GM06990 (cell line): ENCODE data around the gene ADH6.
"Not testable (repeated sequence)": the region's sequence is repeated elsewhere in the genome, so short reads cannot be mapped to it uniquely, and the experiment has no call there.

Experiments
- DNase-seq: peaks from one replicate; pipeline ENCODE4 v3.0.0-alpha.2; 2011; ENCODE audit not compliant: insufficient read length; ENCODE audit errors: extremely low read depth
- H3K27me3 ChIP-seq: replicated peaks from 2 replicates; pipeline ENCODE4 v1.6.0; 2011; ENCODE audit warnings: low read length; ENCODE audit not compliant: control insufficient read depth, insufficient read depth
- H3K36me3 ChIP-seq: 2 replicates; pipeline ENCODE4 v1.5.1; 2011; ENCODE audit warnings: low read length; ENCODE audit not compliant: control insufficient read depth, insufficient read depth
- H3K4me3 ChIP-seq: replicated peaks from 2 replicates; pipeline ENCODE4 v1.5.1; 2011; ENCODE audit warnings: low read depth, mild to moderate bottlenecking, control low read depth, low read length
- TF ChIP-seq, protein P1 (sequence below): IDR thresholded peaks from 2 replicates; pipeline ENCODE4 v1.5.1; 2011; ENCODE audit warnings: low read length, control low read depth, mild to moderate bottlenecking, inconsistent platforms; ENCODE audit not compliant: insufficient read depth, poor library complexity, severe bottlenecking

Gene ADH6

DNA sequence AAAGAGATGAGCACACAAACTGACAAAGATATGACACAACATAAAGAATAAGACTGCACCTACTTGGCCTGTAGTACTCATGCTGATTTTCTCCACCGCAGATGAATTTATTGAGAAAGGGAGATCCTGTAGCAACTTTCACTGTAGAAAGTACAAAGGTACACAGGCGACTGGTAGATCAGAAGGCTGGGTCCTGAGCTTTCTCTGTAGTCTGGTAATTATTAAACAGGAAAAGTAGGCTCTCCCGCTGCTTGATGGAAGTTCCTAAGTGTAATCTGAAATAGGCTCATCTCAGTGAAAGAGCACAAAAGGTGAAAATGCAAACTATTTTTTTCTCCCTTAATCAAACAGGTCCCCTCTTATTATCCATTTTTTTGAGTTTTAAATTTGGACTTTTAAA lies at the start of gene ADH6:
Gene ADH6 (minus strand): TSS at position 175 of the 400 bp plus-strand sequence. CDS start 94 bp downstream, at position 81.
- DNase-seq, result no peak
- TF ChIP-seq, protein P1, sequence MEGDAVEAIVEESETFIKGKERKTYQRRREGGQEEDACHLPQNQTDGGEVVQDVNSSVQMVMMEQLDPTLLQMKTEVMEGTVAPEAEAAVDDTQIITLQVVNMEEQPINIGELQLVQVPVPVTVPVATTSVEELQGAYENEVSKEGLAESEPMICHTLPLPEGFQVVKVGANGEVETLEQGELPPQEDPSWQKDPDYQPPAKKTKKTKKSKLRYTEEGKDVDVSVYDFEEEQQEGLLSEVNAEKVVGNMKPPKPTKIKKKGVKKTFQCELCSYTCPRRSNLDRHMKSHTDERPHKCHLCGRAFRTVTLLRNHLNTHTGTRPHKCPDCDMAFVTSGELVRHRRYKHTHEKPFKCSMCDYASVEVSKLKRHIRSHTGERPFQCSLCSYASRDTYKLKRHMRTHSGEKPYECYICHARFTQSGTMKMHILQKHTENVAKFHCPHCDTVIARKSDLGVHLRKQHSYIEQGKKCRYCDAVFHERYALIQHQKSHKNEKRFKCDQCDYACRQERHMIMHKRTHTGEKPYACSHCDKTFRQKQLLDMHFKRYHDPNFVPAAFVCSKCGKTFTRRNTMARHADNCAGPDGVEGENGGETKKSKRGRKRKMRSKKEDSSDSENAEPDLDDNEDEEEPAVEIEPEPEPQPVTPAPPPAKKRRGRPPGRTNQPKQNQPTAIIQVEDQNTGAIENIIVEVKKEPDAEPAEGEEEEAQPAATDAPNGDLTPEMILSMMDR, result no peak
- no peaks in the 10 kb centered on the region for H3K36me3 ChIP-seq
- H3K27me3 ChIP-seq, result no peaks in the 10 kb centered on the region
- H3K4me3 ChIP-seq, result no peak within 1 kb of the TSS

DNA sequence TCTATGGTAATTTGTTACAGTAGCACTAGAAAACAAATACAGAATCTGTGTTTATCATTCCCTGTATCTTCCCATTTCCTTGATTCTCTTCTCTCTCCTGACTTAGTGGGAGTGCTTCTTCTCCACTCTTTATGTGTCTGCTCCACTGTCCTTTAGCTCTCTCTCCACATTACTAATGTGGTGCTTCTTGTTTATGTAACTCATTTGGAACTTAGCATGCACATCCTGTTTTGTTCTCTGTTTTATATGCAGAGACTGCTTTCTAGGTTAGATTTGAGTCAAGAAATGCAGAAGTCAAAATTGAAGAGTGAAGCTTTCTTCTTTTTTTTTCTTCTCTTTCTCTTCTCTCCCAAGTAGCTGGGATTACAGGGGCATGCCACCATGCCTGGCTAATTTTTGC lies 45.9 kb upstream of the ADH6 start:
- no peak overlapping the region for H3K4me3 ChIP-seq
- no peak for DNase-seq
- H3K27me3 ChIP-seq, result no peaks in the 10 kb centered on the region
- no peaks in the 10 kb centered on the region for H3K36me3 ChIP-seq
- TF ChIP-seq, protein P1, result no peak

DNA sequence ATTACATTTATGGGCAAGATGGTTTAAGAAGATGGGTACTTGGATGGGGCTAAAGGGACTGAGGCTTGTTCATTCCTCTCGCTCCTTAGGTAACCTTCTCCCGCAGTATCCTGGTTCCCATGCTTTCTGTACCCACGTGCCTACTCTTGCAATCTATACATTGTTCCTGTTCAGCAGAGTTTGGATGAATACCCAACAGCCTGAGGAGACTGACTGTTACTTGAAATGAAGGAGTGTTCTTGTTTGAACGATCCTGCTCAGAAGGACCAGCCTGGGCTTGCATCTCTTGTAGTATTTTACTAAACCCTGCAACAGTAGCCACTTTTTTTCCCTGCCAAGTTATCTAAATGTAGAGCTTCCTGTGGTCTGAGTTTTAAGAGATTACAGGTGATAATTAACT lies 33.7 kb upstream of the ADH6 start:
- H3K36me3 ChIP-seq, result no peaks in the 10 kb centered on the region
- H3K27me3 ChIP-seq, result no peaks in the 10 kb centered on the region
- DNase-seq, result no peak
- H3K4me3 ChIP-seq, result no peak overlapping the region
- TF ChIP-seq, protein P1, result no peak

DNA sequence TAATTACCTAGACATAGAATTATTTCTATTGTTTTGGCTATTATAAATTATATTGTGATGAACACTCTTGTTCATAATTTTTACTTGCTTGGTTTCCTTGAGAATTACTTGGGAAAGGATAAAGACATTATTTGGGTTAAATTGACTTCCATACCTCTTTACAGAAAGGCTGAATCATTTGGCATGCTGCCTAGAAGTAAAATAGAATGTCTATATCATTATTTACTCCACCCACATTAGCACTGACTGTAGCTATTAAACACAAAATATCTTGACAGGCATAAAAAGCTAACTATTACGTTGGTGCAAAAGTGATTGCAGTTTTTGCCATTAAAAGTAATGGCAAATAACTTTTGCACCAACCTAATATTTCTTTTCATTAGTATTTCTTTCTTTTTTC lies 29.7 kb upstream of the ADH6 start:
- Histone ChIP-seq H3K27me3 (no peaks in the 10 kb centered on the region), H3K36me3 (no peaks in the 10 kb centered on the region), H3K4me3 (no peak overlapping the region)
- TF ChIP-seq, protein P1, result no peak
- DNase-seq, result no peak

DNA sequence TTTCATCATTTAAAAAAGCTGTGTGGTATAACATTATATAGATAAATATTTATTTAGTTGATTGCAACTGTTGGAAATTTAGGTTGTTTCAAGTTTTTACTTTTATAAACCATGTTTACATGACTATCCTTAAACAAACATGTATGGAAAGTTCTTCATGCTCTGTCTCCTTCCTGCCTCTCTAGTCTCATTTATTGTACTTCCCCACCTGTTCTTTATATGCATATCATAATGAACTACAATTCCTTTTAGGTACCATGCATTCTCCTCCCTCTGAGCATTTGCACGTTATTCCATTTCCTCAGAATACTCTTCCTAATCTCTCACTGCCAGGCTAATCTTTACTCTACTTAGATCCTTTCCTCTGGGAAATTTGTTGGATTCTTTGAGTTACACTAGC lies 16.9 kb upstream of the ADH6 start:
- Histone ChIP-seq H3K36me3 (no peaks in the 10 kb centered on the region), H3K27me3 (no peaks in the 10 kb centered on the region), H3K4me3 (no peak overlapping the region)
- TF ChIP-seq, protein P1, result no peak
- DNase-seq, result no peak

DNA sequence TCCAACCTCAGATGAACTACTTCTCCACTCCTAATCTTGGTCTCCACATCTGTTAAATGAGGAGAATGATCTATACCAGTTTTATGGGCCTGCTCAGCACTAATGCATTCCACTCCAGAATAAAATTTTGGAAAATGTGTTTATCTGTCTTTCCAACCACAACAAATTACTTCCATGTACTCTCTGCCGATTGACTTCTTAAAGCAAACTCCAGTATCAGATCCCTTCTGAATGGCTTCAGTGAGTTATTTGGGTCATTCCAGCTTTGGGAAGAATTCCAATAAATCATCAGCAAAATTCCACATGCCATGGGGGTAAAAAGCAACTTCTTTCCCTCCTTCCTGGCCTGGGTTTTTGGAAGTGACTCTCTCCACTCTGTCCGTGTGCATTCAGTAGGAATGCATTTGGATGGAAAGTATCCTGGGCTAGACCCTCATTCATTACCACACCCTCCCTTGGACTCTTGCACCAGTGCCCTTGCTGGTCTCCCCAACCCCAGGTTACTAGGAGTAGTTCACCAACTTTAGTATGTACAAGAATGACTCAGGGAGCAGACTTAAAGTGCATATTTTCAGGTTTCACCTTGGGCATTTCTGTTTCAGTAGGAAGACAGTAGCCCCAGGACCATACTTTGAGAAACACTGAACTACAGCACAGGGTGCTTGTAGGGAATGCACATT lies 15.4 kb upstream of the ADH6 start:
- H3K27me3 ChIP-seq, result no peaks in the 10 kb centered on the region
- TF ChIP-seq, protein P1, result no peak
- H3K4me3 ChIP-seq, result no peak overlapping the region
- DNase-seq, result no peak
- no peaks in the 10 kb centered on the region for H3K36me3 ChIP-seq

DNA sequence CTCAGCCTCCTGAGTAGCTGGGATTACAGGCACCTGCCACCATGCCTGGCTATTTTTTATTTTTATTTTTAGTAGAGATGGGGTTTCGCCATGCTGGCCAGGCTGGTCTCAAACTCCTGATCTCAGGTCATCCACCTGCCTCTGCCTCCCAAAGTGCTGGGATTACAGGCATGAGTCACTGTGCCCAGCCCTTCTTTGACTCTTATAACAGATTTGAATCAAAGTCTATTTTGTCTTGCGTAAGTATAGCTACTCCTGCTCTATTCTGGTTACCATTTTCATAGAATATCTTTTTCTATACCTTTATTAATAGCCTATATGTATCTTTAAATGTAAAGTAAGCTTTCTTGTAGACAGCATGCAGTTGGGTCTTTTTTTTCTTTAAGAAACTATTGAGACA lies 14.4 kb upstream of the ADH6 start:
- H3K4me3 ChIP-seq, H3K27me3 ChIP-seq, DNase-seq, H3K36me3 ChIP-seq: not testable (repeated sequence)

DNA sequence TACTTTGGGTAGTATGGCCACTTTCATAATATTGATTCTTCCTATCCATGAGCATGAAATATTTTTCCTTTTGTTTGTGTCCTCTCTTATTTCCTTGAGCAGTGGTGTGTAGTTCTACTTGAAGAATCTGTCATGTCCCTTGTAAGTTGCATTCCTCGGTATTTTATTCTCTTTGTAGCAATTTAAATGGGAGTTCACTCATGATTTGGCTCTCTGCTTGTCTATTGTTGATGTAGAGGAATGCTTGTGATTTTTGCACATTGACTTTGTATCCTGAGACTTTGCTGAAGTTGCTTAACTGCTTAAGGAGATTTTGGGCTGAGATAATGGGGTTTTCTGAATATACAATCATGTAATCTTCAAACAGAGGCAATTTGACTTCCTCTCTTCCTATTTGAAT lies 9.7 kb upstream of the ADH6 start:
- H3K27me3 ChIP-seq, DNase-seq, H3K4me3 ChIP-seq, H3K36me3 ChIP-seq: not testable (repeated sequence)
